NB4 (cell line): ENCODE measurements around the gene IBTK.
"Not testable (repeated sequence)": the region's sequence is repeated elsewhere in the genome, so short reads cannot be mapped to it uniquely, and the experiment has no call there.

Experiments used
- DNase-seq: peaks from one replicate; pipeline ENCODE4 v3.0.0; 2010; ENCODE audit warnings: low read depth
- H3K4me3 ChIP-seq: one replicate; pipeline ENCODE4 v1.5.1; 2011; ENCODE audit warnings: mild to moderate bottlenecking, low read depth, low read length, moderate library complexity
- CTCF ChIP-seq: IDR thresholded peaks from one replicate; pipeline ENCODE4 v1.5.1; 2012; ENCODE audit warnings: low read depth, low read length
- MAX ChIP-seq: IDR thresholded peaks from 2 replicates; pipeline ENCODE4 v1.6.1; 2011; ENCODE audit warnings: low read depth, low read length
- MYC ChIP-seq: IDR thresholded peaks from 2 replicates; pipeline ENCODE4 v1.6.1; 2011; ENCODE audit warnings: low read depth, low read length
- POLR2A ChIP-seq: IDR thresholded peaks from 2 replicates; pipeline ENCODE4 v1.6.1; 2011; ENCODE audit warnings: mild to moderate bottlenecking; ENCODE audit not compliant: insufficient read length; ENCODE audit errors: extremely low read depth

Gene IBTK

GRCh38 chr6:82143041-82143481, 104.5 kb downstream of the IBTK start:
- DNase-seq: no peak
- TF ChIP-seq MYC (no peak), CTCF (no peak), MAX (no peak), POLR2A (no peak)
- no peak overlapping the region for H3K4me3 ChIP-seq

GRCh38 chr6:82142524-82142923, 105.0 kb downstream of the IBTK start:
- no peak for TF ChIP-seq MYC
- TF ChIP-seq MAX: no peak
- TF ChIP-seq POLR2A: no peak
- no peak for TF ChIP-seq CTCF
- no peak overlapping the region for H3K4me3 ChIP-seq
- DNase-seq: no peak

- no peak overlapping the region for H3K4me3 ChIP-seq
- TF ChIP-seq MYC: no peak
- TF ChIP-seq CTCF: no peak
- no peak for TF ChIP-seq MAX
- no peak for TF ChIP-seq POLR2A
- DNase-seq: no peak
These were observed 109.3 kb downstream of the IBTK start for GRCh38 chr6:82138075-82138791.

- DNase-seq: no peak
- H3K4me3 ChIP-seq: no peak overlapping the region
- no peak for TF ChIP-seq MAX
- no peak for TF ChIP-seq CTCF
- TF ChIP-seq POLR2A: no peak
- no peak for TF ChIP-seq MYC
These were observed 116.1 kb downstream of the IBTK start for GRCh38 chr6:82131441-82131840.

- no peak for TF ChIP-seq CTCF
- TF ChIP-seq MAX: no peak
- no peak for TF ChIP-seq MYC
- TF ChIP-seq POLR2A: no peak
- H3K4me3 ChIP-seq: no peak overlapping the region
- no peak for DNase-seq
These were observed 117.7 kb downstream of the IBTK start for GRCh38 chr6:82129797-82130196.

- DNase-seq: peak; percentile 23
- H3K4me3 ChIP-seq: not testable (repeated sequence)
These were observed 118.6 kb downstream of the IBTK start for GRCh38 chr6:82128973-82129372.
